C4-2B (cell line): Measurements from ENCODE around the gene CCDC57.

Experiments
- H3K27ac ChIP-seq: fragments of 450-650 bp; 2 replicates; pipeline ENCODE4 v1.5.1; 2017
- CTCF ChIP-seq: fragments of 450-650 bp; conservative IDR thresholded peaks from 2 replicates; pipeline ENCODE4 v1.5.1; 2017; ENCODE audit warnings: mild to moderate bottlenecking
- ZFX ChIP-seq: fragments of 450-650 bp; IDR thresholded peaks from 2 replicates; pipeline ENCODE4 v1.6.1; 2017

The CCDC57 gene

DNA sequence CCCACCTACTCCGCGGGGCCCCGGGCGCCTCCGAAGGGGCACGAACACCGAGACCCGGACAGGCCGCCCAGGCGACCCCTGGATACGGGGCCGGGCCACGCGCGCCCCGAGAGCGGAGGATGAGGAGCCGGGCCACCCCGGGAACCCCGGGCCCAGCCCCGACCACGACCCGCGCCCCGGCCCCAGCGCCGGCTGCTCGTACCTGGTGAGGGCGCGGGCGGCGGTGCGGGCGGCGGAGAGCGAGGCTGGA is 114.8 kb downstream of the CCDC57 start:
- TF ChIP-seq ZFX (peak; percentile 77), CTCF (no peak)
- H3K27ac ChIP-seq = peak overlapping the region; percentile 100

DNA sequence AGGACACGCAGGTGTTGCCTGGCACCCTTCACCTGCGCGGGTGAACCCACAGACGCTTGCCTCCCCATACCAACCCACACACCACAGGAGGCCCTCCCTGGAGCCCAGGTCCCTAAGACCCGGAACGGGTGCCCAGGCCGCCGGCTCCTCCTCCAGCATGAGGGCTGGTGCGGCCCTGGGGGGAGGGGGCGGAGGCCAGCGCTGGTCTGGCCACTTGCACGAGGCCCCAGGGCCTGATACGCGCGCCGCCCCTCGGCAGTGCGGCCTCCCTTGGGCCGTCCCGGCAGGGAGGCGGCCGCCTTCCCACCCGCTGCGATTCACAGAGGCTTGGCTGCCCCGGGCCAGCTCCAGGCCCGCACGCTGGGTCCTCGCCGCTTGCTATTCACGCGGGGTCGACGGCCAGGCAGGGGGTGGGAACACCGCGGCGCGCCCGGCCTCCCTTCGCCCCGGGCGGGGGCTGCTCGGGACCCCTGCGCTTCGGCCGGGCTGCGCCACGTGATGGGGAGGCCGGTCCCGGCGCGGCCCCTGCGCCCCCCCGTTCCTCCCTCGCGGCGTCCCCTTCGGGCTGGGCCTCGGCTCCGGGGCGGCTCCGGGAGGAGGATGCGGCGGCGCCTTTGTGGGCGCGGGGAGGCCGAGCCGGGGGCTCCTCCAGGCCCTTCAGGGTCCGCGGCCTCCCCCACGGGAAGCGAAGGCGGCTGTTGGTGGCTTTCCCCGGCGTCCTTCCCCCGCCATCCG is 115.3 kb downstream of the CCDC57 start:
- H3K27ac ChIP-seq = peak overlapping the region; percentile 100
- TF ChIP-seq ZFX (peak; percentile 86), CTCF (no peak)

DNA sequence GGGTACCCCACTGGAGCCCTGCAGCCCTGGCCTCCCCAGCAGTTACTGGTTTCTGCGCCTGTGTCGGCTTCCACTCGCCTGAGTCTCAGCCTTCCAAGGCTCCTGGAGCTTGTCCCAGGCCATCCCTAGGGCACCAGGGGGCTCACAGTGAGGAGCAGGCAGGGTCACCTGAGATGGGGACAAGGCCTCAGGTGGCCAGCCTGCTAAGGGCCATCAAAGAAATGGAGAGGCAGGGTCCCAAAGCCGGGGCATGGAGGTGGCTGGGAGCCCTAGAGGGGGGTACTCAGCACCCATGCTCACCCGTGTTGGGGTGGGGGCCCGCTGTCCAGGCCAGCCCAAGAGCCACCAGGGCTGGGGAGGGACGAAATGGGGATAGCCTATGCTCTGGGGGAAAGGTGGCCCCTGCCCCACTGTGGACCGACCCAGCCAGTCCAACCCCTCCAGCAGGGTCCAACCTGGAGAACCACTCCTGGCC is 115.9 kb downstream of the CCDC57 start:
- TF ChIP-seq ZFX (no peak), CTCF (no peak)
- peak overlapping the region; percentile 100 for H3K27ac ChIP-seq

GRCh38 chr17:82095777-82096708 is 116.6 kb downstream of the CCDC57 start:
- H3K27ac ChIP-seq = peak overlapping the region; percentile 100

DNA sequence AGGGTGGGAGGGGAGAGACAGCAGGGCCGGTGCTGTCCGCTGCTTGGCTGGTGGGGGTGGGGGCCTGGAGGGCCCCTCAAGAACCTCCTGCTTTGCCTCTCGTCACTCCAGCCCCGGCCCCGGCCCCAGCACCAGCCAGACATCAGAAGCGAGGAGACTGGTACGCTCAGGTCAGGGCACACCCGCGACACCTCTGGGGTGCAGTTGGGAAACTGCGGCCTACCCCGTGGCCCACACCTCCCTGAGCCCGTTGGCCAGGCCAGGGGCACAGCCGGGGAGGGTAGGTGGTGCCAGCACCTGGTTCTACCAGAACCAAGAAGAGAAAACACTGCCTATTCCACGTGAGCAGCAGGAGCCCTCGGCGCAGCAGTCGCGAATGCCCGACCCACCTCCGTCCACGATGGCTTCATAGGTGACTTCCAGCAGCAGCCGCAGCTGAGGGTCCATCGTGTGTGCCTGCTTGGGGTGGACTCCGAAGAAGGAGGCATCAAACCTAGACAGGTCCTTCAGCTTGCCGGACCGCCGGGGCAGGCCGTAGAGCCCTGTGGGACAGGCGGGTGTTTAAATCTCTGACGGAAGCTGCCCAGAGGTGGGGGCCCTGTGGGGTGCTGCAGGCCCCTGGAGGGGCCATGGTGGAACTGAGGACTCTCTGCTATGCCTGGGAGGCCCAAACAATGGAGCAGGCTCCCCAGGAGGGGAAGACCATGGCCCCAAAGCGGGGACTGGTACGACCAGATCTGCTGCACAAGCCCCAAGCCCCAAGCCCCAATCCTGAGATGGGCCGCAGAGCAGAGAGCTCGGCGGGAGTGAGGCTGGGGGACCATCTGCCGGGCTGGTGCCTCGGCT is 117.5 kb downstream of the CCDC57 start:
- peak overlapping the region; percentile 100 for H3K27ac ChIP-seq
- no peak for TF ChIP-seq ZFX
- TF ChIP-seq CTCF = no peak

More at GRCh38 chr17:82095777-82096708, 116.6 kb downstream of the CCDC57 start:
- TF ChIP-seq CTCF = no peak
- TF ChIP-seq ZFX = peak; percentile 23; the same call in 1 of the 2 replicates

GRCh38 chr17:82092995-82093751 is 119.5 kb downstream of the CCDC57 start:
- no peak for TF ChIP-seq CTCF
- TF ChIP-seq ZFX = no peak
- peak overlapping the region; percentile 2 for H3K27ac ChIP-seq
